GM19238 (cell line): ENCODE results near the gene EFCAB10.

Source experiments
- DNase-seq: peaks from one replicate; pipeline ENCODE4 v3.0.0; 2011; ENCODE audit warnings: low spot score; ENCODE audit not compliant: insufficient read length

The EFCAB10 gene, protein sequence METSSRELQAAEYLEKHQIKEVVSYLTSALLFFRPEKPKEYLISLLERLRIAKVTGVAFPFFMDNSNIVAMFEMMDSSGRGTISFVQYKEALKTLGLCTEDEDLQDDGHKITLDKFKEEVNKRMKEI

DNA sequence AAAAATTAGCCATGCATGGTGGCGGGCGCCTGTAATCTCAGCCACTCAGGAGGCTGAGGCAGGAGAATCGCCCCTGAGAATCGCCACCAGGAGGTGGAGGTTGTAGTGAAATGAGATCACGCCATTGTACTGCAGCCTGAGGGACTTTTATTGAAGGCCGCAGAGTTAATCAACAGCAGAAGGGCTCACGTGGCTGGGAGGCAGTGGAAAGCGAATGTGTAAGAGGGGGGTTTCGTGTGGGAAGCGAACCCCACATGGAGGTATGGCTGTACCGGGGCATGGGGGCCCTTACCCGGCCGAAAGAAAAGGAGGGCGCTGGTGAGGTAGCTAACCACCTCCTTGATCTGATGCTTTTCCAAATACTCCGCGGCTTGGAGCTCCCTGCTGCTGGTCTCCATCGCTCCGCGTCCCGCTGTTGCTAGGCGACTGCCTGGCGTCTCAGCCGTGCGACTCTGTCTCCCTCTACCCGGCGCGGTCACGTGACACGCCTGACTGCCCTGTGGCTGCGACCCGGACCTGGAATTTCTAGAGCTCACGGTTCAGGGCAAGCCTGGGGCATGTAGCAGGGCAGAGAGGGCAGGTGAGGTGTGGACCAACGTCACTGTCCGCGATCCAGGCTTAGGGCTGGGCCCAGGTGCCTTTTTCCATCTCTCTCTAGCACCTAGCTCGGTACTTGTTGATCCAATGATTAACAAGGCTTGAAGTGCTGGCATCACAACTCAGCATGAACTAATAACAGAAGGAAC, at the start of gene EFCAB10:
EFCAB10 (minus strand) TSS at position 428 of the 746 bp plus-strand sequence; CDS start at position 398, 30 bp downstream.
- peak; percentile 66 for DNase-seq

GRCh38 chr7:105625986-105626385, 44.7 kb upstream of the EFCAB10 start:
- no peak for DNase-seq

GRCh38 chr7:105623906-105624305, 42.6 kb upstream of the EFCAB10 start:
- DNase-seq = no peak

- no peak for DNase-seq
These were observed 42.1 kb upstream of the EFCAB10 start for GRCh38 chr7:105623378-105623777.

DNA sequence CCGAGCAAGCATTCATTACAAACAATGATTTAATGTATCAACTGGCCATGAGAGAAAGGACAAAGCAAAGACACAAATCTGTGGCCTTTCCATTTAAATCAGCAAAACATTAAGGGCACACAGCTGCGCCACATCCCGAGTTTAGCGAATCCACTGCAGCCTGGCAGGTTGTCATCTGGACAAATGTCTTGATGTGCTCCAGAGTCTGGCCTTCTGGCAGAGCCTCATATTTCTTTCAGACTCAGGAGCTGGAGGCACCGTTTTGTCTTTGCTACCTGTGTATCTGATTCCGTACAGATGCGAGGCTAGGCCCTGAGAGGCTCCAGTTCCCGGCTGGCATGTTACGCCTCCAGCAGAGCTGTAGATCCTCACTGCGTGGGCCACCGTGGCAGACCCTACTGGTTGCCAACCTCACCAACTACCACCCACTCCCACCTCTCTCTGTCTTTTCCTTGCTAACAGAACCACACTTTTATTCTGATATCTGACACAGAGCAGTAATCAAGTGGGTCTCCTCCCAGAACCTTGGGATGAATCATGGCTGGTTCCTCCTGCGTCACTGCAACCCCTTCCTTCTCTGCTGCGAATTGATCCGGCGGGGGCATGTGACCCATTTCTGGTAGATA, 40.9 kb upstream of the EFCAB10 start:
- DNase-seq = no peak

DNA sequence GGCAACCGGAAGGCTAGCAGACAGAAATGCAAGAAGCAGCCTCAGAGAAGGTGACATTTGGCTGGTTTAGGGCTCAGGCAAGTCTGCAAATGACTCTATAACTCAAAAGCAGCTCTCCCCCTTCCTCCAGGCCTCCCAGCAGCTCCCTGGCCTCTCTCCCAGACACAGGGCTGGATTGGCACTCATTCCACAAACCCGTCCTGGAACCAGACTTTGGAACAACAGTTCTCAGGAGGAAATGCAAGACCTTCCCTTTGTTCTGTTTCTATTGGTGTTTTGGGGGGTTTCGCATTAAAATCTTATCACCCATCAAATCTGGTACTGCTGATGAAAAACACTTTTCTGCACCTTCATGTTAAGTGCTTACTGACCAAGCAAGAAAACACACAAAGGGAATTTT, 40.3 kb upstream of the EFCAB10 start:
- DNase-seq = no peak

DNA sequence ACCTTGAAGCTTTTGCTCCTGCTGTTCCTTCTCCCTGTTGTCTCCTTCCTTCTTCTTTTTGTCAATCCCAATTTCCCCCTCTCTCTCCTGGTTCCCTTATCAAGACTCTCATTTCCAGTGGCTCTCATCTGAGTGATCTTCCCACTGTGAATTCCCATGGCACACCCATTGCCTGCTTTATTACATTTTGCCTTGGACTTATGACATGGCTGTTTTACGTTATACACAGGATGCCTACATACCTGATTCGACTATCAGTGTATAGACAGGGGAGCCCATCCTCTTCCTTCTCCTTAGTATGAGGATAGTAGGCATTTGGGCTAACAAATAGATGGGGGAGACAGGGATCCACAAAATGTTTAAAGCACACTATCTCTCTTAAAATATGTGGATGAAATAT, 39.9 kb upstream of the EFCAB10 start:
- no peak for DNase-seq

GRCh38 chr7:105619590-105619989, 38.3 kb upstream of the EFCAB10 start:
- DNase-seq = no peak

DNA sequence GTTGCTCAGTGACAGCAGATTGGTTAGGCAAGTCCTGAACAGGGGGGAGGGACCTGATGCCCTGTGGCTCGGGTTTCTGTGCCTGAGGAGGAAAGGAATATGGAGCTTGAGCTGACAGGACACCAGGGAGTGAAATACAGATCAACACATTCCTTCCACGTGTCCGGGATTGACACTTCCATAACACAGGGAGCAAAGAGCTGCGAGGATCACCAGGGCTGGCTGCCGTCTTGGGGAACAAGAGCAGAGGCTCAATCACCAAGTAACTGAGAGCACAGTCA, 36.7 kb upstream of the EFCAB10 start:
- DNase-seq = no peak

DNA sequence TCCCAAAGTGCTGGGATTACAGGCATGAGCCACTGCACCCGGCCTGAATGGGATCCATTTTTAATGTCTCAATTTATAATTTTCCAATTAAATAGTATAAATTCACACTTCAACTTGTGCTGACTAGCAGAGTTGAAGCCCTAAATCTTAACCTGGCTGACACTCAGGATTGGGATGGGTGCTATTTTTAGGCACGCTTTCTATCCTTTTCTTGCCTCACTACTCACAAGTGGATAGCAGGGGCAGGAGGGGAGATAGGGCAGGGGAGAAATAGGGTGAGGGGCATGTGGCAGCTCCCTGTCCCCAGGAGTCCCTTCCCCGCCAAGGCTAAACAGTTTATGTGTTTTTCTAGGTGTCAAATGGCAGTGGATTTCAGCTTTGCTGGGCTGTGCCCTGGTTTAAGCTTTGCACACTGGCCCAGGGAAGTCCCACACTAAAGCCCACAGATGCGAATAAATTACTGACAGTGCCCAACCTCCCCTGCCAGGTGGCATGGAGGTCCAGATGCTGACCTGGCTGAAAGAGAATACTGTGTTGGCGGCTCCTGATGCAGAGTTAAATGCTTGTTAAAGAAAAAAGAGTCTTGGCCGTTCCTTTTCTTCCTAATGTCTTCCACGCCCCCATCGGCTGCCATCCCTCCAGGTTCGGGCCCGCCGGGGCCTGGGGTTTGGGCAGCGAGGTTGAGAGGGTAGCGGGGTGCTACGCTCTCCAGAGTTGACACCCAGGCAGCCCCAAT, 36.2 kb upstream of the EFCAB10 start:
- DNase-seq = no peak

DNA sequence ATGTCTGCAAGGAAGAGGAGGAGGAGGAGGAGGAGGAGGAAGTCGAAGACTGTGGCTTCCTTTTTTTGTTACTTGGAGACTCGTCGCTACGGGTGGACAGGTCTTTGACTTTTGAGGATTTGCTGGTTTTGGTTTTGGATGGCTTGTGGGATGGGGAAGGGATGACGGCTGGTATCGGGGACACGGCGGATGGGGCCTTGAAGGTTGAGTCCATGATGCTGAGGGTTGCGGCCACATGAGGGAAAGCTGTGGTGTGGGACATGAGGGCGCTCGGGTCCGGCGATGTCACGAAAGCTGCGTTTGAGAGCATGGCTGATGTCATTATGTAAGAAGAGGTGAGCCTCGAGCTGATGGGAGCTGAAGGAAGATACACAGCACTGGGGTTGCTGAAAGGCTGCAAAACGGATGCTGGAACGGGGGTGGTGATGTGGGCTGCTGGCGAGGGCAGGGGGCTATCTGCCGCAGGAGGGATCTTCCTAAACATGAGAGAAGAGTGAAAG, 33.1 kb upstream of the EFCAB10 start:
- no peak for DNase-seq

GRCh38 chr7:105613611-105614330, 32.5 kb upstream of the EFCAB10 start:
- no peak for DNase-seq

GRCh38 chr7:105612806-105613205, 31.5 kb upstream of the EFCAB10 start:
- no peak for DNase-seq

DNA sequence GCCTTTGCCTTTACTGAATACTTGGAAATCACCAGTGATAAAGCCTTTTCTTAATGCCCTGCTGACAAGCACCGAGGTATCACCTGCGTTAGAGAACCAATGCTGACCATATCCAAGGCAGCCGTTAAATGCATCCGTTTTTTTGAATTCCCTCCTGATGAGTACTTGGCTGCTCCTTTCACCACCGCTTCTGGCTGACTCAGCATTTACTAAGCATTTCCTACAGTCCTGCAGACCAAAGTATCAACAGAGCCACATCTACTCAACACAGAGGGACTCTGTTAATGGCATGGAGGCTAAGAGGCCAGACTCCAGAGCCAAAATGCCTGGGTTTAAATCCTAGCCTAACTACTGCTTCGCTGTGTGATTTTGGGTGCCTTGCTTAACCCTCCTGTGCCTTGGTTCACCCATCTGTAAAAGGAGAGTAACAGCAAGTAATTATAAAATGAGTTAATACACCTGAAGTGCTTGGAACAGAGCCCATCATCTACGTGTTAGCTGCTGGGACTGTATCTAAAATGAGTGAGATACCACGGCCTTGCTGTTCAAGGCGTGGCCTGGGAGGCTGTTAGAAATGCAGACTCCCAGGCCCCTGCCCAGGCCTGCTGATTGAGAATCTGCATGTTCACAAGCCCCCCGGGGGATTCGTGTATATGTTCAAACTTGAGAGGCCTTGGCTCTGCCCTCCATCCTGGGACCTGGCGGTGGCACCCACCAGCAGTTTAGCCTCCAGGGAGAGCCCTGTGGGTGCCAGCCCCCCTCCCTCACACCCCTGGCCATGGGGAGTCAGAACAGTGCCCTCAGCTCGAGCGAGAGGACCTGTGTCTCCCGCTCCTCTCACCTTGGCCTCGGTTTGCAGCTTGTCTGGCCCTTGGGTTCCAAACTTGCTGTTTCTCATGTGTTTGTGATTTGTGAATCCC, 30.8 kb upstream of the EFCAB10 start:
- DNase-seq = no peak

GRCh38 chr7:105610165-105610930, 29.1 kb upstream of the EFCAB10 start:
- DNase-seq = no peak

DNA sequence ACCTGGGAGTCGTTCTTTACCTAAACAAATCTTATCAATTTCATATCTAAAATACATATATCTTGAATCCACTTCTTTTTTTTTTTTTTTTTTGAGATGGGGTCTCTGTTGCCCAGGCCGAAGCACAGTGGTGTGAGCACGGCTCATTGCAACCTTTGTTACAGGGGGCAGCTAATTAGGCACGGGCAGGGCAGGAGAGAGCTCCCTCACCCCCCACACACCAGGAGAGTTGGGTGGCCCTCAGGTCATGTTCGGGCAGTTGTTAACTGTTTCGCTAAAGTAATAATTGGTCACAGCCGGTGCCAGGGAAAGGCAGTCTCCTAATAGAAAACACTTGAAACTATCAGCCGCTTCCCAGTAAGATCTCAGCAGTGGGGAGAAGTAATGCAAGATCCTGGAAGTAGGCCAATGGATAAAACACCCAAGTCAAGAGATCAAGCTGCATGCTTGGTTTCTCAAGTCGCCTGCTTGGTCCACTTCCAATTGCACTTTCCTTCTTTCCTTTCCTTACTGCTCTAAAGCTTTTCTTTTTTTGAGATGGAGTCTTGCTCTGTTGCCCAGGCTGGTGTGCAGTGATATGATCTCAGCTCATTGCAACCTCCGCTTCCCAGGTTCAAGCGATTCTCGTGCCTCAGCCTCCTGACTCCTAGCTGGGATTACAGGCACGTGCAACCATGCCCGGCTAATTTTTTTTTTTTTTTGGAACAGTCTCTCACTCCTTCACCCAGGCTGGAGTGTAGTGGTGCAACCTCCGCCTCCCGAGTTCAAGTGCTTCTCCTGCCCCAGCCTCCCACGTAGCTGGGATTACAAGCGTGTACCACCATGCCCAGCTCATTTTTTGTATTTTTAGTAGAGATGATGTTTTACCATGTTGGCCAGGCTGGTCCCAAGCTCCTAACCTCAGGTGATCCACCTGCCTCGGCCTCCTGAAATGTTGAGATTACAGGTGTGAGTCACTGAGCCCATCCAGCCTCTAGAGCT, 21.3 kb upstream of the EFCAB10 start:
- DNase-seq = no peak

DNA sequence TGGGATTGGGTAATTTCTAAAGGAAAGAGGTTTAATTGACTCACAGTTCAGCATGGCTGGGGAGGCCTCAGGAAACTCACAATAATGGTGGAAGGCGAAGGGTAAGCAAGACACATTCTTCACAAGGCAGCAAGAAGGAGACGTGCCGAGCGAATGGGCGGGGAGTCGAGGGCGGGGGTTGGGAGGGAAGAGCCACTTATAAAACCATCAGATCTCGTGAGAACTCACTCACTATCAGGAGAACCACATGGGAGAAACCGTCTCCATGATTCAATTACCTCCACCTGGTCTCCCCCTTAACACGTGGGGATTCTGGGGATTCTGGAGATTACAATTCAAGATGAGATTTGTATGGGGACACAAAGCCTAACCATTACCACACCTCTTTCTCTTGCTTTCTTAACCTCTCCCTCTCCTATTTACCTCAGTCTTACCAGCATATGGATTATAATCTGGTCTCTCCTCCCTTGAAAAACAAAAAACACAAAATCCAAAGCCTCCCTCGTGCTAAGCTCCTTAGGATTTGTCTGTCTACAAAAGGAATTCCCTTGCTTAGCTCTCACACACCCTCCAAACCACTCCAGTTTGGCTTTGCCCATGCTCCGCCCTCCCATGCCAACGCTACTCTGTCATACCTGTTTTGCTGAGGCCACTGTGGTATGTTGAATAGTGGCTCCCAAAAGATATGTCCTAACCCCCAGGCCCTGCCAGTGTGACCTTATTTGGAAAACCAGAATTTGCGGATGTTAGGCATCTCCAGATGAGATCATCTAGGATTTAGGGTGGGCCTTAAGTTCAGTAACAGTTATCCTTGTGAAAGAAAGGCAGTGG, 19.6 kb upstream of the EFCAB10 start:
- no peak for DNase-seq

GRCh38 chr7:105599551-105599950, 18.3 kb upstream of the EFCAB10 start:
- no peak for DNase-seq
